GM19240 (cell line): Measurements from ENCODE around the gene RIPOR1.

Experiments used
- DNase-seq: peaks from one replicate; pipeline ENCODE4 v3.0.0; 2011; ENCODE audit warnings: low spot score; ENCODE audit not compliant: insufficient read length

Gene RIPOR1

GRCh38 chr16:67539691-67540635 lies 11.3 kb downstream of the RIPOR1 start:
- DNase-seq = no peak

GRCh38 chr16:67540756-67541155 lies 12.1 kb downstream of the RIPOR1 start:
- DNase-seq = no peak

- DNase-seq = no peak
These were observed 13.0 kb downstream of the RIPOR1 start for GRCh38 chr16:67541391-67542263.

- peak; percentile 87 for DNase-seq
These were observed 13.8 kb downstream of the RIPOR1 start for GRCh38 chr16:67542464-67542863.

GRCh38 chr16:67543036-67543435 lies 14.4 kb downstream of the RIPOR1 start:
- no peak for DNase-seq

- DNase-seq = no peak
These were observed 15.0 kb downstream of the RIPOR1 start for GRCh38 chr16:67543582-67543981.

GRCh38 chr16:67544329-67544841 lies 15.8 kb downstream of the RIPOR1 start:
- no peak for DNase-seq

- DNase-seq = no peak
These were observed 16.4 kb downstream of the RIPOR1 start for GRCh38 chr16:67544844-67545664.

GRCh38 chr16:67545665-67546024 lies 17.0 kb downstream of the RIPOR1 start:
- DNase-seq = no peak

- DNase-seq = no peak
These were observed 17.5 kb downstream of the RIPOR1 start for GRCh38 chr16:67546091-67546501.

GRCh38 chr16:67546761-67547422 lies 18.3 kb downstream of the RIPOR1 start:
- no peak for DNase-seq

GRCh38 chr16:67547423-67548264 lies 19.0 kb downstream of the RIPOR1 start:
- no peak for DNase-seq

GRCh38 chr16:67548265-67549126 lies 19.9 kb downstream of the RIPOR1 start:
- no peak for DNase-seq

GRCh38 chr16:67549240-67549639 lies 20.6 kb downstream of the RIPOR1 start:
- DNase-seq = no peak

- DNase-seq = no peak
These were observed 21.3 kb downstream of the RIPOR1 start for GRCh38 chr16:67549936-67550335.

- DNase-seq = no peak
These were observed 22.5 kb downstream of the RIPOR1 start for GRCh38 chr16:67551091-67551490.

- DNase-seq = no peak
These were observed 23.3 kb downstream of the RIPOR1 start for GRCh38 chr16:67551972-67552371.

GRCh38 chr16:67552476-67552875 lies 23.8 kb downstream of the RIPOR1 start:
- no peak for DNase-seq

GRCh38 chr16:67555795-67556212 lies 27.2 kb downstream of the RIPOR1 start:
- no peak for DNase-seq
